ES-I3 (cell line): ENCODE data around the gene ASAH2.
"Not testable (repeated sequence)": the region's sequence is repeated elsewhere in the genome, so short reads cannot be mapped to it uniquely, and the experiment has no call there.

Source experiments
- H3K36me3 ChIP-seq: 2 replicates; pipeline ENCODE4 v1.6.1; 2013; ENCODE audit warnings: mild to moderate bottlenecking, low read length, control low read depth, moderate library complexity; ENCODE audit not compliant: insufficient read depth
- H3K4me1 ChIP-seq: 2 replicates; pipeline ENCODE4 v1.6.1; 2013; ENCODE audit warnings: mild to moderate bottlenecking, control low read depth, low read length; ENCODE audit not compliant: insufficient read depth
- H3K9ac ChIP-seq: 2 replicates; pipeline ENCODE4 v1.6.1; 2013; ENCODE audit warnings: low read depth, mild to moderate bottlenecking, low read length, moderate library complexity
- H3K9me3 ChIP-seq: 2 replicates; pipeline ENCODE4 v1.6.1; 2013; ENCODE audit warnings: mild to moderate bottlenecking, low read length, moderate library complexity; ENCODE audit not compliant: control insufficient read depth, insufficient read depth

The ASAH2 gene

GRCh38 chr10:50275650-50276235 is 24.4 kb upstream of the ASAH2 start:
- no peaks in the 10 kb centered on the region for H3K36me3 ChIP-seq
- no peak overlapping the region for H3K9ac ChIP-seq
- H3K9me3 ChIP-seq = no peaks in the 10 kb centered on the region
- H3K4me1 ChIP-seq = peaks cover 10% of the 10 kb centered on the region; the same call in 1 of the 2 replicates

- H3K9me3 ChIP-seq = no peaks in the 10 kb centered on the region
- H3K9ac ChIP-seq = no peak overlapping the region
- H3K4me1 ChIP-seq = no peaks in the 10 kb centered on the region
- H3K36me3 ChIP-seq = no peaks in the 10 kb centered on the region
These were observed 21.2 kb upstream of the ASAH2 start for GRCh38 chr10:50272531-50272930.

- Histone ChIP-seq H3K9ac (no peak overlapping the region), H3K36me3 (no peaks in the 10 kb centered on the region), H3K9me3 (no peaks in the 10 kb centered on the region), H3K4me1 (no peaks in the 10 kb centered on the region)
These were observed 20.4 kb upstream of the ASAH2 start for GRCh38 chr10:50271564-50272250.

- not testable (repeated sequence) for H3K9me3 ChIP-seq, H3K36me3 ChIP-seq, H3K4me1 ChIP-seq, H3K9ac ChIP-seq
These were observed 16.6 kb upstream of the ASAH2 start for GRCh38 chr10:50267877-50268276.

- not testable (repeated sequence) for H3K36me3 ChIP-seq, H3K9me3 ChIP-seq, H3K9ac ChIP-seq, H3K4me1 ChIP-seq
These were observed 11.3 kb upstream of the ASAH2 start for GRCh38 chr10:50262625-50263024.

GRCh38 chr10:50260791-50261281 is 9.5 kb upstream of the ASAH2 start:
- Histone ChIP-seq H3K4me1 (no peaks in the 10 kb centered on the region; the same call in 1 of the 2 replicates), H3K9ac (no peak overlapping the region), H3K36me3 (no peaks in the 10 kb centered on the region), H3K9me3 (no peaks in the 10 kb centered on the region)

- Histone ChIP-seq H3K4me1 (no peaks in the 10 kb centered on the region), H3K9me3 (no peaks in the 10 kb centered on the region), H3K9ac (no peak overlapping the region), H3K36me3 (no peaks in the 10 kb centered on the region)
These were observed 3.2 kb upstream of the ASAH2 start for GRCh38 chr10:50254479-50254878.

- no peaks in the 10 kb centered on the region for H3K36me3 ChIP-seq
- no peaks in the 10 kb centered on the region for H3K4me1 ChIP-seq
- H3K9me3 ChIP-seq = no peaks in the 10 kb centered on the region
- H3K9ac ChIP-seq = no peak overlapping the region
These were observed 1.0 kb downstream of the ASAH2 start for GRCh38 chr10:50250096-50250854.

GRCh38 chr10:50248598-50248997 is 2.7 kb downstream of the ASAH2 start:
- no peak overlapping the region for H3K9ac ChIP-seq
- no peaks in the 10 kb centered on the region for H3K9me3 ChIP-seq
- H3K4me1 ChIP-seq = no peaks in the 10 kb centered on the region
- no peaks in the 10 kb centered on the region for H3K36me3 ChIP-seq

GRCh38 chr10:50248062-50248461 is 3.3 kb downstream of the ASAH2 start:
- Histone ChIP-seq H3K36me3 (no peaks in the 10 kb centered on the region), H3K9ac (no peak overlapping the region)

GRCh38 chr10:50244201-50244600 is 7.1 kb downstream of the ASAH2 start:
- H3K4me1 ChIP-seq = no peaks in the 10 kb centered on the region
- no peaks in the 10 kb centered on the region for H3K36me3 ChIP-seq
- no peaks in the 10 kb centered on the region for H3K9me3 ChIP-seq
- H3K9ac ChIP-seq = no peak overlapping the region

More at GRCh38 chr10:50248062-50248461, 3.3 kb downstream of the ASAH2 start:
- no peaks in the 10 kb centered on the region for H3K4me1 ChIP-seq
- H3K9me3 ChIP-seq = no peaks in the 10 kb centered on the region

GRCh38 chr10:50242777-50243176 is 8.5 kb downstream of the ASAH2 start:
- no peaks in the 10 kb centered on the region for H3K9me3 ChIP-seq
- H3K4me1 ChIP-seq = no peaks in the 10 kb centered on the region
- no peaks in the 10 kb centered on the region for H3K36me3 ChIP-seq
- H3K9ac ChIP-seq = no peak overlapping the region

GRCh38 chr10:50241478-50241877 is 9.8 kb downstream of the ASAH2 start:
- H3K9me3 ChIP-seq, H3K9ac ChIP-seq, H3K4me1 ChIP-seq, H3K36me3 ChIP-seq: not testable (repeated sequence)

GRCh38 chr10:50234486-50234885 is 16.8 kb downstream of the ASAH2 start:
- H3K9me3 ChIP-seq = no peaks in the 10 kb centered on the region
- H3K4me1 ChIP-seq = 0 out of 2 replicates have a peak, but pooled peaks cover 3% of the 10 kb centered on the region
- no peak overlapping the region for H3K9ac ChIP-seq
- no peaks in the 10 kb centered on the region for H3K36me3 ChIP-seq

- H3K36me3 ChIP-seq = no peaks in the 10 kb centered on the region
- H3K9me3 ChIP-seq = no peaks in the 10 kb centered on the region
- no peak overlapping the region for H3K9ac ChIP-seq
- H3K4me1 ChIP-seq = 0 out of 2 replicates have a peak, but pooled peaks cover 3% of the 10 kb centered on the region
These were observed 19.1 kb downstream of the ASAH2 start for GRCh38 chr10:50232261-50232639.
